HG03196 (cell line): ENCODE results near the gene WWC2.

ENCODE experiments used
- ATAC-seq: cut with Tn5 transposase; IDR thresholded peaks from one replicate; pipeline ENCODE4 v1.9.1; 2021; ENCODE audit not compliant: unreplicated experiment

Gene WWC2

GRCh38 chr4:183197140-183197539, 98.1 kb downstream of the WWC2 start:
- no peak for ATAC-seq

GRCh38 chr4:183200453-183200852, 101.4 kb downstream of the WWC2 start:
- ATAC-seq: no peak

DNA sequence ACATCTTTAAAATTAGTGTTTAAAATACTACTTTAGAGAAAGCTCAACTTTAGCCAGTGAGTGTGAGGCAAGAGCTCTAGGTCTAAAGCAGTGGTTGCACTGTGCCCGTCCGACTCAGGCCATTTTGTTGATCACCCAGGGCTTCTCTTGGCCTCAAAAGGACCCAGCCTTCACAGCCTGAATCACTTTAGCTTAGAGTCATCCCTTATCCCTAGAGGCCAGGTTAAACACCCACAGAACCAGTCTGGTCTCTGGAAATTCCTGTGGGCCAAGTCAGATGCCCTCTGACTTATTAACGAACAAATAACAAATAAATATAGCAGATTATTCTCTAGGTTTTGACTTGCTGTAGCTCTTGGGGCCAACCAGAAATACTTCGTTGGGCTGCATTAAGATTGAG, 102.3 kb downstream of the WWC2 start:
- ATAC-seq: no peak

- ATAC-seq: no peak
These were observed 103.5 kb downstream of the WWC2 start for GRCh38 chr4:183202523-183202922.

DNA sequence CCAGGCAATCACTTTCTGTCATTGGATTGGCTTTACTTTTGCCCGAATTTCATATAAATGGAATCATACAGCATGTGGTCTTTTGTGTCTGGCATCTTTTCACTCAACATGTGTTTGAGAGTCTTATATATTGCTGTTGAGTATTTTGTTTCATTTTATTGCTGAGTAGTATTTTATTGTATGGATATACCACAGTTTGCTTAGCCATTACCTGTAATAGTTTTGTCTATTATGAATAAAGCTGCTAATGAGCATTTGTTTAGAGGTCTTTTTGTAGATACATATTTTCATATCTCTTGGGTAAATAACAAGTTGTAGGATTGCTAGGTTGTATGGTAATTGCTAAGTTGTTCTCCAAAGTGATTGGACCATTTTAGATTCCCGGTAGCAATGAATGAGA, 105.7 kb downstream of the WWC2 start:
- ATAC-seq: no peak

DNA sequence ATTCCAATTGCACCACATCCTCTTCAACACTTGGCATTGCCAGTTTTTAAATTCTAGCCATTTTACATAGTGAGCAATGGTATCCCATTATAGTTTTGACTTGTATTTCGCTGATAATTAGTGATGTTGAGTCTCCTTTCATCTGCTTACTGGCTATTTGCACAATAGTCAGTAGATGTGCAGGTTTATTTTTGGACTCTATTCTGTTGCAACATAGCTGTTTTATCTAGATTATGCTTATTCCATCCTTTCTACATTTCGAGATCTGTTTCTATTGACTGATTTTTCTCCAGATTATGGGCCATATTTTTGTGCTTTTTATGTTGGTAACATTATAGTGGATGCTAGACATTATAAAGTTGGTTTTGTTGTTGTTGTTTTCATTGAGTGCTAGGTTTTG, 106.1 kb downstream of the WWC2 start:
- ATAC-seq: no peak

DNA sequence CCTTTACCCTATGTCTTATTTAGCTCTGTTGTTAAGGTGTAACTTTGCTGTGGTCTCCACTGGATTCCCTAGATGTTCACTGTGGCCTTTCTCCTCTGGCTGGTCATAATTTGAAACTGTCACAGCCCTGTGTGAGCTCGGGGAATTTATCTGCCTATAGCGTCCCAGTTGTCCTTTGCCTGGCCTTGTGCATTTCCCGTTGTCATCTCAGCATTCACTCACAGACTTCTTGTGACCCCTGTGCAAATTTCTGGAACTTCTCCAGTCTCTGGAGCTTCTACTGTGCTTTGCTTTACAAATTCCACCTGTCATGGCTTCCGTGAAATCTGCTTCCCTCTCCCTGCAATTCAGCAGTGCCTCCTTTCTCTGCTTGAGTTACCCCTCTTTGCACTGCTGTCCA, 106.7 kb downstream of the WWC2 start:
- no peak for ATAC-seq

DNA sequence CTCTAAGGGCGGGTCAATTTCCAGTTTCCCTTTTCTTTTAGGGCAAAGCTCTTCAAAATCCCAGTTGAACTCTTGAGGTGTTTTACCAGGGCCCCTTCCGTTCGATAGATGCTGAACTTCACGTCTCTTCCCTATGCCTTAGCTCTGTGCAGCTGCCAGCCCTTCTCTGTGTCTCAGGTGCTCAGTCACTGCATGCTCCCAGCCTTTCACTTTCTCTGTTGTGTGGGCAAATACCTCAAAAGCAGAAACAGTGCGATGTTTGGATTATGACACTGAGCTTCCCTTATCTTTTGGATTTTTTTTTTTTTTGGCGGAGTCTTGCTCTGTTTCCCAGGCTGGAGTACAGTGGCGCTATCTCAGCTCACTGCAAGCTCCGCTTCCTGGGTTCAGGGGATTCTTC, 112.5 kb downstream of the WWC2 start:
- ATAC-seq: no peak

DNA sequence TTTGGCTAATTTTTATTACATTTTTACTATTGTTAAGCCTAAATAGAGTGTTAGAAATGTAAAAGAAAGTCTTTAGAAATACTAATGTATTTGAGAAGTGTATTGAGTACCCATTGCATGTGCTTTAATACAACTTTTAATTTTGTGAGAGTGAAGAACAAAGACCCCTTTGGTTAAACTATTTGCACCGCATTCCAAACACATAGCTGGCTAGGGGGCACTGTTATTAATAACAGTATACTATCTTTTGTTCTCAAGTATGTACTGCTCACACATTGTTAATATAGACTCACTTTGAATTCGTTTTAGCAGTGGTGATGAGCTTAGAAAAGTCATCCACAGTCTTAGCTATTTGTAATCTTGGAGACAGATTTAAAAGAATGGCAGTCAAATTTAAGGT, 114.9 kb downstream of the WWC2 start:
- ATAC-seq: no peak

DNA sequence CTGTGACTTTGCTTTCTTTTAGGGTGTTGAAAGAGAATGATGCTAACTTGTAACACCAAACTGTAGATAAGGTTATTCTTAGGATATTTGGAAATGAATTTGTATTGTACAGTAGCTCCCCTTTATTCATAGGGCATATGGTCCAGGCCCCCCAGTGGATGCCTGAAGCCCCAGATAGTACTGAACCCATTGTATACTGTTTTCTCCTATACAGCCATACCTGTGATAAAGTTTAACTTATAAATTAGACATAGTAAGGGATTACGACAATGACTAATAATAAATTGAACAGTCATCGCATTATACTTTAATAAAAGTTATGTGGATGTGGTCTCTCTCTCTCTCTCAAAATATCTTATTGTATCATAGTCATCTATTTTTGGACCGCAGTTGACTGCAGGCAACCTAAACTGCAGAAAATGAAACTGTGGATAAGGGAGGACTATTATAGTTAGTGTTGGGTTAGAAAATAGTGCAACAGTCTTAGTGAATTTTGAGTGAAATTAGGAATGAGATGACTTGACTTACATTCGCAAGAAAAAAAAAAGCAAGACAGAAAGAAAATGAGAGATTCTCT, 115.9 kb downstream of the WWC2 start:
- ATAC-seq: no peak

GRCh38 chr4:183220236-183220635, 121.2 kb downstream of the WWC2 start:
- ATAC-seq: no peak

DNA sequence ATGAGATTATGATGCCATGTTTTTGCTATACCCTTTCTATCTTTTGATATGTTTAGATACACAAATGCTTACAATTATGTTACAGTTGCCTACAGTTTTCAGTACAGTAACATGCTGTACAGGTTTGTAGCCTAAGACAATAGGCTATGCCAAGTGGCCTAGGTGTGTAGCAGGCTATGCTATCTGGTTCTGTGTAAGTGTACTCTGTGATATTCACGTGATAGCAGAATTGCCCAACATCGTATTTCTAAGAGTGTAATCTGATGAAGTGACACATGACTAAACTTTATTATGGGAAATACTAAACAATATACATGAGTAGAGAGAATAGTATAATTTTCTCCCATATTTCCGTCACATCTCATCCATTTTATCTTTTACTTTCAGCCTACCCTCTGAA, 124.0 kb downstream of the WWC2 start:
- no peak for ATAC-seq

DNA sequence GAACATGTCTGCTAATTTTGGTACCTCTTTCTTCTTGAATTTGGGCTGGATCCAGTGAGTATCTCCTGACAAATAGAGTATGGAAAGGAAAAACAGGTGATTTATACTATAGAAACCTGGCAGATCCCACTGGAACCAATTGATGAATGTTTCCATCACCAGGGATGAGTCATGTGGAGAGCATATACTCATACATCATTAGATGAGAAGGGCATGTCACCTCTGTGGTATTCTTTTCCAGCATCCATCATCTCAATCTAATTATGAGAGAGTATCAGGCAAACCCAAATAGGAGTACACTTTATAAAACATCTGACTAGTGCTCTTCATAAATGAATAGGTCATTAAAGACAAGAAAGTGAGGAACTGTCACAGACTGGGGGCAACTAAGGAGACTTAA, 130.3 kb downstream of the WWC2 start:
- ATAC-seq: no peak

GRCh38 chr4:183240581-183241321, 141.7 kb downstream of the WWC2 start:
- ATAC-seq: no peak

- ATAC-seq: no peak
These were observed 142.2 kb downstream of the WWC2 start for GRCh38 chr4:183241322-183241640.

DNA sequence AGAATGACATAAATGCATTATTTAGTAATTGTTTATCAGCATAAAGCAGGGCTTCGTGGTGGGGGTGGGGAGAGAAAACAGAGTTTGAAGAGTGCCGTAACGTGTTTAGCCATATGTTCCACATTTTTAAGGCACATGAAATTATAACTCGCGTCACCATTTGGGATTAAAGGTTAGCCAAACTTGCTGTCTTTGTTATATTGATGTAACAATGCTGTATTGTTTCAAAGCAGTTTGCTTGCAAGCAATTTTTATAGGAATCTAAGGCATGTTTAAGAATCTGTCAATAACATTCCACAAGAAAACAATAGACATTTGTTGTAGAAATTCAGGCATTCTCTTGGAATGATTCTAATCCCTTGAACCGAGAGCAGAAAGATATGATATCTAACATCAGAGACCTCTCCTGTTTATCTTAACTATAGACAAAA, 142.7 kb downstream of the WWC2 start:
- no peak for ATAC-seq

GRCh38 chr4:183242291-183242690, 143.2 kb downstream of the WWC2 start:
- no peak for ATAC-seq

GRCh38 chr4:183244019-183244418, 145.0 kb downstream of the WWC2 start:
- no peak for ATAC-seq

DNA sequence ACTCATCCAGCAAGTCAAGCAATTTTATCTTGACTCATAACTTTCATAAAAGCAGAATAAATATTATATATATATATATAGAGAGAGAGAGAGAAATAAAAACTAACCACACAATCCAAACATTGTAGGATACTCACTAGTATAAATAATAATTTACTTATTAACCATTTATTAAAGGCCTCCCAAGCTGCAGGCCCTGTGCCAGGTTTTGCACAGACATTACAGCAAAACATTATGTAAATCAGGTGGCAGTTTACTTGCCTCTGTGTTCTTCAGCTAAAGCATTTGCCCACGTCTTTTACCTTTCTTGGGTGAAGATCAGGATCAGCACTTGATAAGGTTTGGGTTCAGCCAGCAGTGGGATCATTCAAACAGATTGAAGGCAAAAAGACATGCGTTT, 145.4 kb downstream of the WWC2 start:
- no peak for ATAC-seq

DNA sequence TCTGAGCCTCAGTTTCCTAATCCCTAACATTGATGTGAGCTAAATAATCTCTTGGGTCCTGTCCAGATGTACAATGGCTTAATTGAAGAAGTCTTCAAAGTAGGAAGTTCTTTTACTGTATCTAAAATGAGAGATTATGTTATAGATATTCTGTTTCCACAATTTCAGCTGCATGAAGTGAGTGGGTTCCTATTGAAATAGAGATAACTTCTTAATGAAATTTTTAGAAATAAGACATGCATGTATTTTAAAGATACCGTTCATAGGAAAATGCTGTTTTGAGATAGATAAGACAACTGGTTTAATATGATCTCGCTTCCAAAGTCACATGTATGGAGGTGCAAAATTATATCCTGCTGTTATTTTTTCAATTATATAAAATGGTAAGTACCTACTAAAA, 149.1 kb downstream of the WWC2 start:
- no peak for ATAC-seq

DNA sequence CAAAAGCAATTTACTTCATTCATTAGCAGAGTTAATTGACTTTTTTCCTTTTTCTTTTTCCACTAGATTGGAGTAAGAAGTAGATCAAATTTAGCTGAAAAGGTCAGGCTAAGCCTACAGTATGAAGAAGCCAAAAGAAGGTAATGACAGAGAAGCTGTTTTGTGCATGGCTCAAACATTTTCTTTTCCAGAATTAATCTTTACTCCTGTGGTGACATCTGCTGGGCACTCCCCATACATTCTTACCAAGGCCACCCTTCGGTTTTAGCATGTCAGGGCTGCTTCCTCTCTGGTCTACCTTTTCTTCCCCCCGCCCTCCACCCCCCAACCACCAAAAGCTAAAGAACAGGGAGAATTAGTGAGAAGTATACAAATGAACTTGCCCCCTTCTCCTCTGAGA, 150.8 kb downstream of the WWC2 start:
- no peak for ATAC-seq

GRCh38 chr4:183250831-183251230, 151.8 kb downstream of the WWC2 start:
- ATAC-seq: no peak

DNA sequence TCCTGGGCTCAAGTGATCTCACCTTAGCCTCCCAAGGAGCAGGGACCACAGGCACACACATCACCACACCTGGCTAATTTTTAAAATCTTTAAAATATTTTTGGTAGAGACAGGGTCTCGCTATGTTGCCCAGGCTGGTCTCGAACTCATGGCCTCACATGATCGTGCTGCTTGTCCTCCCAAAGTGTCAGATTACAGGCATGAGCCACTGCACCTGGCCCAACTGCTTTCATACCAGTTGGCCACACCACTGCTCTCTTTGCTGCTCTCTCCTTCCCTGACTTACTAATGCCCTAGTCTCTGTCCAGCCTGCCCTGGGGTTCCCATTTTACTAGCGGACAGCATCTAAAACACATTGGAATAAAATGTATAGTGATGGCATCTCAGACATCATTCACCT, 153.9 kb downstream of the WWC2 start:
- no peak for ATAC-seq
